Common myeloid progenitor, CD34-positive (primary cell): ENCODE results near the gene TC2N.
"Not testable (repeated sequence)": the region's sequence is repeated elsewhere in the genome, so short reads cannot be mapped to it uniquely, and the experiment has no call there.

Source experiments
- CTCF ChIA-PET: fragments of 350-600 bp; sonication (Branson Sonifier 250); formaldehyde crosslinking; loops from one replicate; lab custom pipeline; 2021; ENCODE audit warnings: antibody characterized with exemption; lab: Charles Lee
- POLR2A ChIA-PET: fragments of 350-600 bp; sonication (Branson Sonifier 250); formaldehyde crosslinking; loops from one replicate; lab custom pipeline; 2021; ENCODE audit warnings: antibody characterized with exemption; lab: Charles Lee
- DNase-seq, 3 donors: peaks; one replicate each; pipeline versions ENCODE4 v3.0.0 to v3.0.0-alpha.2; 2013
- H3K27ac ChIP-seq, 2 experiments: 1 replicate in 1 of 2; 2 replicates in 1 of 2; pipeline ENCODE4 v1.7.0; 2013; ENCODE audit warnings: inconsistent platforms in 2 of 2, low read length in 2 of 2, mild to moderate bottlenecking in 2 of 2, low read depth in 1 of 2, moderate library complexity in 1 of 2; ENCODE audit not compliant: severe bottlenecking in 2 of 2, insufficient read depth in 1 of 2, poor library complexity in 1 of 2
- H3K27me3 ChIP-seq, 5 experiments: replicated peaks in 2 of 5; 1 replicate in 3 of 5; 2 replicates in 2 of 5; pipeline versions ENCODE4 v1.6.1 to v1.7.0; 2013; ENCODE audit warnings: low read length in 4 of 5, mild to moderate bottlenecking in 2 of 5, moderate library complexity in 2 of 5, inconsistent platforms in 1 of 5; ENCODE audit not compliant: insufficient read depth in 5 of 5, control insufficient read depth in 4 of 5
- H3K36me3 ChIP-seq, 4 experiments: 1 replicate in 2 of 4; 2 replicates in 2 of 4; pipeline versions ENCODE4 v1.6.1 to v1.7.0; 2013; ENCODE audit warnings: low read length in 3 of 4, control low read depth in 1 of 4, mild to moderate bottlenecking in 1 of 4; ENCODE audit not compliant: control insufficient read depth in 4 of 4, insufficient read depth in 4 of 4
- H3K4me1 ChIP-seq, 4 experiments: 1 replicate in 3 of 4; 2 replicates in 1 of 4; pipeline versions ENCODE4 v1.6.1 to v1.7.1; 2013; ENCODE audit warnings: low read length in 3 of 4, mild to moderate bottlenecking in 3 of 4, control low read depth in 1 of 4, inconsistent platforms in 1 of 4, moderate library complexity in 1 of 4; ENCODE audit not compliant: control insufficient read depth in 4 of 4, insufficient read depth in 4 of 4; ENCODE audit errors: control extremely low read depth in 1 of 4
- H3K4me3 ChIP-seq, 7 experiments: 1 replicate in 4 of 7; 2 replicates in 3 of 7; pipeline versions ENCODE4 v1.5.1 to v1.7.0; 2013; ENCODE audit warnings: mild to moderate bottlenecking in 7 of 7, low read length in 6 of 7, moderate library complexity in 6 of 7, inconsistent platforms in 2 of 7, low read depth in 2 of 7, control low read depth in 1 of 7; ENCODE audit not compliant: insufficient read depth in 4 of 7, control insufficient read depth in 1 of 7; ENCODE audit errors: extremely low read depth in 1 of 7
- H3K9me3 ChIP-seq, 5 experiments: 1 replicate in 4 of 5; 2 replicates in 1 of 5; pipeline versions ENCODE4 v1.6.1 to v1.7.1; 2013; ENCODE audit warnings: low read length in 4 of 5, mild to moderate bottlenecking in 2 of 5, inconsistent platforms in 1 of 5, low read depth in 1 of 5, moderate library complexity in 1 of 5; ENCODE audit not compliant: control insufficient read depth in 4 of 5, insufficient read depth in 2 of 5; ENCODE audit errors: control extremely low read depth in 1 of 5
- WGBS: methylation state at CpG from one replicate; pipeline ENCODE4 v1.1.5; 2013; ENCODE audit not compliant: insufficient coverage; 5-methylcytosine and 5-hydroxymethylcytosine counted together

Gene TC2N

GRCh38 chr14:91827746-91828145 is 39.6 kb downstream of the TC2N start:
- Histone ChIP-seq H3K27me3 (no peaks in the 10 kb centered on the region), H3K4me1 (peaks cover 0 to 16% (median 2%) of the 10 kb centered on the region in 4 experiments), H3K36me3 (no peaks in the 10 kb centered on the region), H3K4me3 (no peak overlapping the region), H3K9me3 (peaks cover 0 to 3% (median 0%) of the 10 kb centered on the region in 5 experiments), H3K27ac (no peak overlapping the region)
- ChIA-PET CTCF (interaction anchor here (1.2 kb wide), 1 partner anchor 43 kb away, joined by 3 read pairs; no protein-coding TSS in a partner anchor), POLR2A (no interaction called here)
- no peak for DNase-seq
- WGBS: no CpG with 5 or more reads among the region's 1 CpG

GRCh38 chr14:91817566-91818325 is 49.6 kb downstream of the TC2N start:
- POLR2A ChIA-PET: no interaction called here

GRCh38 chr14:91814317-91814716 is 53.0 kb downstream of the TC2N start:
- 100% methylated on average over 1 of the region's 1 CpG for WGBS
- no peak for DNase-seq
- Histone ChIP-seq H3K9me3 (peaks cover 0 to 37% (median 5%) of the 10 kb centered on the region in 5 experiments), H3K4me1 (no peaks in the 10 kb centered on the region), H3K4me3 (no peak overlapping the region), H3K27ac (no peak overlapping the region), H3K27me3 (no peaks in the 10 kb centered on the region), H3K36me3 (peaks cover 0 to 32% (median 16%) of the 10 kb centered on the region in 4 experiments)
- ChIA-PET POLR2A (no interaction called here), CTCF (no interaction called here)

More at GRCh38 chr14:91817566-91818325, 49.6 kb downstream of the TC2N start:
- peak in 1 of 3 donors; percentile 17 for DNase-seq
- CTCF ChIA-PET: no interaction called here
- WGBS: no CpG with 5 or more reads among the region's 3 CpGs
- no peak overlapping the region for H3K27ac ChIP-seq
- peaks cover 0 to 40% (median 3%) of the 10 kb centered on the region in 5 experiments for H3K9me3 ChIP-seq
- no peaks in the 10 kb centered on the region for H3K4me1 ChIP-seq
- H3K4me3 ChIP-seq: no peak overlapping the region
- no peaks in the 10 kb centered on the region for H3K27me3 ChIP-seq
- H3K36me3 ChIP-seq: peaks cover 0 to 5% (median 3%) of the 10 kb centered on the region in 4 experiments

GRCh38 chr14:91810699-91811098 is 56.6 kb downstream of the TC2N start:
- ChIA-PET CTCF (no interaction called here), POLR2A (no interaction called here)
- DNase-seq: no peak
- Histone ChIP-seq H3K4me1 (no peaks in the 10 kb centered on the region), H3K27me3 (no peaks in the 10 kb centered on the region), H3K9me3 (peaks cover 2 to 50% (median 18%) of the 10 kb centered on the region in 5 experiments), H3K27ac (no peak overlapping the region), H3K36me3 (peaks cover 0 to 67% (median 26%) of the 10 kb centered on the region in 4 experiments), H3K4me3 (no peak overlapping the region)
- no CpG with 5 or more reads among the region's 2 CpGs for WGBS

GRCh38 chr14:91806716-91807115 is 60.6 kb downstream of the TC2N start:
- H3K27me3 ChIP-seq: no peaks in the 10 kb centered on the region
- H3K36me3 ChIP-seq: peaks cover 0 to 59% (median 23%) of the 10 kb centered on the region in 4 experiments
- H3K27ac ChIP-seq: no peak overlapping the region
- no peaks in the 10 kb centered on the region for H3K4me1 ChIP-seq
- no peak for DNase-seq
- H3K4me3 ChIP-seq: no peak overlapping the region
- CTCF ChIA-PET: no interaction called here
- peaks cover 2 to 50% (median 18%) of the 10 kb centered on the region in 5 experiments for H3K9me3 ChIP-seq
- POLR2A ChIA-PET: no interaction called here

- H3K4me3 ChIP-seq, DNase-seq, H3K4me1 ChIP-seq, POLR2A ChIA-PET, H3K27me3 ChIP-seq, H3K27ac ChIP-seq: not testable (repeated sequence)
- H3K9me3 ChIP-seq: peaks cover 2 to 44% (median 18%) of the 10 kb centered on the region in 5 experiments
- H3K36me3 ChIP-seq: peaks cover 0 to 53% (median 20%) of the 10 kb centered on the region in 4 experiments
- CTCF ChIA-PET: interaction anchor here (0.6 kb wide), 1 partner anchor 1070 kb away, joined by 3 read pairs; no protein-coding TSS in a partner anchor
- WGBS: no CpG with 5 or more reads among the region's 1 CpG
Measured at GRCh38 chr14:91806094-91806493, 61.2 kb downstream of the TC2N start.

- H3K27me3 ChIP-seq: no peaks in the 10 kb centered on the region
- ChIA-PET POLR2A (interaction anchor here (0.6 kb wide), 1 partner anchor 36 kb away, joined by 3 read pairs; no protein-coding TSS in a partner anchor), CTCF (interaction anchor here (0.6 kb wide), 1 partner anchor 1070 kb away, joined by 3 read pairs; no protein-coding TSS in a partner anchor)
- H3K36me3 ChIP-seq: peaks cover 0 to 49% (median 19%) of the 10 kb centered on the region in 4 experiments
- no peak for DNase-seq
- peaks cover 2 to 40% (median 18%) of the 10 kb centered on the region in 5 experiments for H3K9me3 ChIP-seq
- no peak overlapping the region for H3K4me3 ChIP-seq
- no peak overlapping the region for H3K27ac ChIP-seq
- no peaks in the 10 kb centered on the region for H3K4me1 ChIP-seq
Measured at GRCh38 chr14:91805659-91806058, 61.7 kb downstream of the TC2N start.
